K562 treated with DMSO at 1 percent for 12 hours (cell line): ENCODE results near the gene NDNF. TPM values are rescaled to one million over a fixed set of nuclear protein-coding genes. Genes with fewer than 3 reads are reported as not detected.

Source experiments
- total RNA-seq: library from RNA; unstranded; fragments of 300-600 nt; gene quantifications from 2 replicates; pipeline ENCODE4 v1.2.3, GENCODE V29; 2022; ENCODE audit not compliant: insufficient read depth

NDNF gene
- total RNA-seq = not detected in 2 replicates

GRCh38 chr4:121072224-121073003 is at the start of gene NDNF:
Gene NDNF (minus strand): TSS chr4:121072535. CDS start chr4:121045837, 26,698 bp downstream.

Other genes starting within 250 kb of the NDNF start
- not detected in 2 replicates for gene PRDM5, start 149.8 kb downstream of the NDNF start, total RNA-seq
- gene TNIP3, start 91.8 kb upstream of the NDNF start, total RNA-seq = 0.26 TPM in 1 of 2 replicates, not detected in the other